Effector memory CD8-positive, alpha-beta T cell (primary cell): ENCODE measurements around the gene TEAD2.
A peak's percentile ranks its signal among the peaks of the same experiment; 100 is the strongest.
"Not testable (repeated sequence)": the region's sequence is repeated elsewhere in the genome, so short reads cannot be mapped to it uniquely, and the experiment has no call there.

Experiments
- ATAC-seq: fragments of 150-1000 bp; cut with Tn5 transposase; replicated peaks from 2 replicates; pipeline ENCODE4 v1.10.0; 2021; ENCODE audit warnings: mild to moderate bottlenecking, moderate library complexity
- DNase-seq, 3 experiments: peaks; one replicate each; pipeline ENCODE4 v3.0.0; 2021
- H3K27ac Mint-ChIP-seq, 2 donors: one replicate each; pipeline ENCODE4 v1.8.0; 2022; ENCODE audit warnings: mild to moderate bottlenecking in 2 of 2, mixed read lengths in 2 of 2, moderate library complexity in 2 of 2
- H3K27me3 Mint-ChIP-seq, 2 donors: one replicate each; pipeline ENCODE4 v1.8.0; 2022; ENCODE audit warnings: mixed read lengths in 2 of 2
- H3K36me3 Mint-ChIP-seq: one replicate; pipeline ENCODE4 v1.8.0; 2022; ENCODE audit warnings: mild to moderate bottlenecking, moderate library complexity, mixed read lengths; ENCODE audit not compliant: insufficient read depth
- H3K4me1 Mint-ChIP-seq, 2 donors: one replicate each; pipeline ENCODE4 v1.8.0; 2022; ENCODE audit warnings: low read depth in 2 of 2, mixed read lengths in 2 of 2
- H3K4me3 Mint-ChIP-seq, 2 donors: one replicate each; pipeline ENCODE4 v1.8.0; 2022; ENCODE audit warnings: mild to moderate bottlenecking in 2 of 2, mixed read lengths in 2 of 2, moderate library complexity in 2 of 2
- H3K9me3 Mint-ChIP-seq, 2 donors: one replicate each; pipeline ENCODE4 v1.8.0; 2022; ENCODE audit warnings: mixed read lengths in 2 of 2

TEAD2 gene

GRCh38 chr19:49338023-49338677, 24.1 kb downstream of the TEAD2 start:
- Mint-ChIP-seq H3K27ac (peak overlapping the region; percentile 87 to 99), H3K36me3 (peaks cover 34% of the 10 kb centered on the region), H3K4me3 (peak overlapping the region; percentile 35 to 48), H3K4me1 (peaks cover 47 to 67% of the 10 kb centered on the region in 2 donors), H3K9me3 (no peaks in the 10 kb centered on the region), H3K27me3 (no peaks in the 10 kb centered on the region)
- ATAC-seq = no peak
- DNase-seq = no peak

- Mint-ChIP-seq H3K36me3 (peaks cover 34% of the 10 kb centered on the region), H3K4me3 (peak overlapping the region; percentile 53 to 99), H3K4me1 (peaks cover 50 to 67% of the 10 kb centered on the region in 2 donors), H3K9me3 (no peaks in the 10 kb centered on the region), H3K27me3 (no peaks in the 10 kb centered on the region), H3K27ac (peak overlapping the region; percentile 87 to 99)
- ATAC-seq (no peak), DNase-seq (no peak)
Measured at GRCh38 chr19:49337267-49338022, 24.8 kb downstream of the TEAD2 start.

- Mint-ChIP-seq H3K27me3 (no peaks in the 10 kb centered on the region), H3K36me3 (peaks cover 34% of the 10 kb centered on the region), H3K4me1 (peaks cover 55 to 72% of the 10 kb centered on the region in 2 donors), H3K4me3 (peak overlapping the region; percentile 86 to 99), H3K9me3 (no peaks in the 10 kb centered on the region), H3K27ac (peak overlapping the region; percentile 87 to 99)
- no peak for ATAC-seq
- no peak for DNase-seq
Measured at GRCh38 chr19:49336482-49337266, 25.5 kb downstream of the TEAD2 start.

GRCh38 chr19:49335784-49336481, 26.3 kb downstream of the TEAD2 start:
- peak overlapping the region; percentile 87 to 99 for H3K27ac Mint-ChIP-seq
- peak; percentile 39 for ATAC-seq
- H3K27me3 Mint-ChIP-seq = no peaks in the 10 kb centered on the region
- H3K36me3 Mint-ChIP-seq = peaks cover 34% of the 10 kb centered on the region
- peak in 1 of 3 experiments; percentile 35 for DNase-seq
- no peaks in the 10 kb centered on the region for H3K9me3 Mint-ChIP-seq
- H3K4me1 Mint-ChIP-seq = peaks cover 61 to 76% of the 10 kb centered on the region in 2 donors
- peak overlapping the region; percentile 86 to 99 for H3K4me3 Mint-ChIP-seq

- peaks cover 60 to 75% of the 10 kb centered on the region in 2 donors for H3K4me1 Mint-ChIP-seq
- H3K36me3 Mint-ChIP-seq = peaks cover 30% of the 10 kb centered on the region
- peak; percentile 70 for ATAC-seq
- H3K4me3 Mint-ChIP-seq = peak within 1 kb of the TSS; percentile 86 to 99
- H3K9me3 Mint-ChIP-seq = no peaks in the 10 kb centered on the region
- no peaks in the 10 kb centered on the region for H3K27me3 Mint-ChIP-seq
- H3K27ac Mint-ChIP-seq = peak within 1 kb of the TSS; percentile 87 to 99
- peak; percentile 44 to 65 (median 49) for DNase-seq
Measured at GRCh38 chr19:49335071-49335783, 27.0 kb downstream of the TEAD2 start, which contains the start of gene CD37. CD37 (plus strand) TSS chr19:49335406; CDS start chr19:49335541, 135 bp downstream.

GRCh38 chr19:49333811-49334288, 28.4 kb downstream of the TEAD2 start:
- H3K27ac Mint-ChIP-seq = peak overlapping the region; percentile 87 to 99
- H3K9me3 Mint-ChIP-seq = no peaks in the 10 kb centered on the region
- peaks cover 61 to 74% of the 10 kb centered on the region in 2 donors for H3K4me1 Mint-ChIP-seq
- peaks cover 30% of the 10 kb centered on the region for H3K36me3 Mint-ChIP-seq
- H3K27me3 Mint-ChIP-seq = no peaks in the 10 kb centered on the region
- ATAC-seq (peak; percentile 67), DNase-seq (peak; percentile 41 to 59 (median 43))
- peak overlapping the region; percentile 86 to 99 for H3K4me3 Mint-ChIP-seq

- H3K27ac Mint-ChIP-seq = peak overlapping the region; percentile 87 to 99
- no peak for ATAC-seq
- no peaks in the 10 kb centered on the region for H3K9me3 Mint-ChIP-seq
- peaks cover 58 to 70% of the 10 kb centered on the region in 2 donors for H3K4me1 Mint-ChIP-seq
- H3K36me3 Mint-ChIP-seq = peaks cover 26% of the 10 kb centered on the region
- peak overlapping the region; percentile 86 to 99 for H3K4me3 Mint-ChIP-seq
- H3K27me3 Mint-ChIP-seq = no peaks in the 10 kb centered on the region
- no peak for DNase-seq
Measured at GRCh38 chr19:49333418-49333805, 28.8 kb downstream of the TEAD2 start.

GRCh38 chr19:49332691-49333417, 29.4 kb downstream of the TEAD2 start:
- Mint-ChIP-seq H3K36me3 (peaks cover 23% of the 10 kb centered on the region), H3K27ac (peak overlapping the region; percentile 87 to 99), H3K4me1 (peaks cover 59 to 71% of the 10 kb centered on the region in 2 donors), H3K4me3 (peak overlapping the region; percentile 86 to 99)
- ATAC-seq, H3K9me3 Mint-ChIP-seq, H3K27me3 Mint-ChIP-seq, DNase-seq: not testable (repeated sequence)

- Mint-ChIP-seq H3K9me3 (no peaks in the 10 kb centered on the region), H3K36me3 (peaks cover 14% of the 10 kb centered on the region), H3K27ac (peak overlapping the region; percentile 28 to 83), H3K27me3 (no peaks in the 10 kb centered on the region), H3K4me1 (peaks cover 55 to 64% of the 10 kb centered on the region in 2 donors), H3K4me3 (peak overlapping the region in 1 of 2 donors; percentile 19)
- DNase-seq = peak; percentile 38 to 48 (median 45)
- ATAC-seq = peak; percentile 65
Measured at GRCh38 chr19:49331616-49332055, 30.6 kb downstream of the TEAD2 start.

GRCh38 chr19:49331187-49331586, 31.0 kb downstream of the TEAD2 start:
- not testable (repeated sequence) for H3K36me3 Mint-ChIP-seq, H3K9me3 Mint-ChIP-seq, DNase-seq, ATAC-seq, H3K27me3 Mint-ChIP-seq, H3K4me3 Mint-ChIP-seq
- Mint-ChIP-seq H3K27ac (peak overlapping the region in 1 of 2 donors; percentile 28), H3K4me1 (peaks cover 51 to 60% of the 10 kb centered on the region in 2 donors)

- peaks cover 5% of the 10 kb centered on the region for H3K36me3 Mint-ChIP-seq
- no peaks in the 10 kb centered on the region for H3K9me3 Mint-ChIP-seq
- H3K4me3 Mint-ChIP-seq = no peak overlapping the region
- no peak for DNase-seq
- no peak overlapping the region for H3K27ac Mint-ChIP-seq
- H3K4me1 Mint-ChIP-seq = peaks cover 37 to 43% of the 10 kb centered on the region in 2 donors
- H3K27me3 Mint-ChIP-seq = no peaks in the 10 kb centered on the region
- ATAC-seq = no peak
Measured at GRCh38 chr19:49328741-49329140, 33.5 kb downstream of the TEAD2 start.
